ENCODE results near the gene IDH3B. TPM values are rescaled to one million over a fixed set of nuclear protein-coding genes. Genes with fewer than 3 reads are reported as not detected.

IDH3B gene
- total and polyA plus RNA-seq, 2 of the 8 experiments (the other 6 are each of a cell fraction or from before 2014, with no cell fraction given), result 110 to 167 TPM

GRCh38 chr20:2626853-2627541, 37.0 kb downstream of the IDH3B start:
- Histone ChIP-seq H3K4me2 (ENCODE audit: insufficient read depth in 1 of 2, low read depth in 2 of 2, low read length in 2 of 2) (no peak overlapping the region), H3K14ac (ENCODE audit: insufficient read length) (no peak overlapping the region), H3K4ac (replicated peaks; ENCODE audit: insufficient read length, low read depth, low read length) (no peak overlapping the region), H3K18ac (ENCODE audit: extremely low read depth, low read length) (no peak overlapping the region), H2AK5ac (ENCODE audit: low read depth, low read length) (no peak overlapping the region), H3K9ac (replicated peaks in 1 of 4; ENCODE audit: extremely low read depth in 1 of 4, low read depth in 3 of 4, low read length in 3 of 4) (no peak overlapping the region), H2BK120ac (replicated peaks; ENCODE audit: low read depth, low read length) (no peak overlapping the region), H3K4me3 (ENCODE audit: extremely low read depth in 1 of 4, insufficient read depth in 2 of 4, low read depth in 3 of 4, low read length in 4 of 4) (no peak overlapping the region), H3K79me1 (ENCODE audit: low read depth, low read length) (no peaks in the 10 kb centered on the region), H3K27me3 (replicated peaks in 1 of 4; ENCODE audit: control insufficient read depth in 3 of 4, extremely low read depth in 1 of 4, insufficient read depth in 3 of 4, low read length in 3 of 4) (no peaks in the 10 kb centered on the region; a peak in 1 of 7 replicates), H3K23ac (ENCODE audit: insufficient read length) (no peak overlapping the region), H4K5ac (ENCODE audit: insufficient read length, low read depth, low read length) (no peak overlapping the region), H3K9me3 (ENCODE audit: insufficient read depth in 2 of 2, low read depth in 1 of 2, low read length in 1 of 2) (no peaks in the 10 kb centered on the region), H2BK15ac (ENCODE audit: low read length) (no peak overlapping the region), H2BK5ac (ENCODE audit: low read depth, low read length) (no peak overlapping the region), H2BK20ac (ENCODE audit: low read length) (no peak overlapping the region), H3K36me3 (ENCODE audit: control insufficient read depth in 2 of 4, insufficient read depth in 4 of 4, low read length in 3 of 4) (no peaks in the 10 kb centered on the region), H2AFZ (ENCODE audit: low read length) (no peak overlapping the region), H3K56ac (replicated peaks; ENCODE audit: insufficient read length, low read depth, low read length) (no peak overlapping the region), H4K8ac (ENCODE audit: extremely low read depth, insufficient read depth, low read length) (no peak overlapping the region), H2BK12ac (ENCODE audit: low read depth, low read length) (no peak overlapping the region), H4K91ac (replicated peaks; ENCODE audit: insufficient read length, low read length) (no peak overlapping the region), H3K23me2 (ENCODE audit: low read depth, low read length) (no peaks in the 10 kb centered on the region), H4K20me1 (replicated peaks in 1 of 2; ENCODE audit: control insufficient read depth in 1 of 2, insufficient read depth in 2 of 2, low read length in 2 of 2) (no peaks in the 10 kb centered on the region), H3K27ac (ENCODE audit: low read depth, low read length) (no peak overlapping the region), H3K79me2 (ENCODE audit: control insufficient read depth in 1 of 2, insufficient read depth in 2 of 2, low read length in 2 of 2) (no peaks in the 10 kb centered on the region), H3K4me1 (replicated peaks in 1 of 4; ENCODE audit: control insufficient read depth in 3 of 4, insufficient read depth in 4 of 4, low read length in 3 of 4) (no peaks in the 10 kb centered on the region)
- WGBS, 2 experiments (ENCODE audit: extremely low coverage in 1 of 2, insufficient coverage in 1 of 2, insufficient read length in 1 of 2, insufficient replicate concordance in 2 of 2, low coverage in 1 of 2, low lambda C conversion rate in 2 of 2, missing lambda C conversion rate in 1 of 2), result 81% methylated on average over 9 of the region's 9 CpGs; no CpG with 5 or more reads in 1 of the 2 experiments
- DNase-seq (ENCODE audit: low read depth in 1 of 2, low spot score in 2 of 2) (no peak), FAIRE-seq (no peak)
- POLR2A ChIA-PET (ENCODE audit: partially characterized antibody), result interaction anchor here (1.5 kb wide), 1 partner anchor 26 kb away, joined by 4 read pairs; no protein-coding TSS in a partner anchor
- CTCF ChIA-PET (ENCODE audit: partially characterized antibody), result interaction anchor here (0.9 to 2.2 kb wide), 2 partner anchors 103 to 105 kb away, joined by 3 to 7 read pairs; no protein-coding TSS in a partner anchor
- TF ChIP-seq TEAD4 (IDR thresholded peaks at IDR 0.05; ENCODE audit: low read depth, low read length), result no peak
- TF ChIP-seq NANOG (IDR thresholded peaks at IDR 0.05; ENCODE audit: insufficient read depth, low read depth, low read length, poor library complexity, severe bottlenecking), result no peak
- TF ChIP-seq SRF (IDR thresholded peaks at IDR 0.05; ENCODE audit: low read depth, low read length), result no peak
- no peak for TF ChIP-seq RNF2 (IDR thresholded peaks at IDR 0.05; ENCODE audit: borderline replicate concordance, low read depth, low read length, missing control alignments, poor library complexity, severe bottlenecking)
- TF ChIP-seq KDM4A (IDR thresholded peaks at IDR 0.05; ENCODE audit: low read depth, low read length, severe bottlenecking), result no peak
- TF ChIP-seq RFX5 (IDR thresholded peaks at IDR 0.05; ENCODE audit: borderline replicate concordance, low read depth, low read length), result no peak
- no peak for TF ChIP-seq SP4 (IDR thresholded peaks at IDR 0.05; ENCODE audit: low read length)
- TF ChIP-seq CBX8 (IDR thresholded peaks at IDR 0.05; ENCODE audit: borderline replicate concordance, low read depth, low read length), result no peak
- TF ChIP-seq PHF8 (conservative IDR thresholded peaks at IDR 0.05; ENCODE audit: low read depth, low read length), result no peak
- no peak for TF ChIP-seq RXRA (IDR thresholded peaks at IDR 0.05; ENCODE audit: insufficient read depth, low read depth, low read length)
- TF ChIP-seq, protein P1, sequence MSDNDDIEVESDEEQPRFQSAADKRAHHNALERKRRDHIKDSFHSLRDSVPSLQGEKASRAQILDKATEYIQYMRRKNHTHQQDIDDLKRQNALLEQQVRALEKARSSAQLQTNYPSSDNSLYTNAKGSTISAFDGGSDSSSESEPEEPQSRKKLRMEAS (IDR thresholded peaks at IDR 0.05), result no peak
- TF ChIP-seq SIN3A (conservative IDR thresholded peaks at IDR 0.05 in 1 of 2, IDR thresholded peaks at IDR 0.05 in 1 of 2; ENCODE audit: low read depth in 1 of 2, low read length in 2 of 2), result no peak

Data from H1 (cell line).